Measurements from ENCODE around the gene RASGRP2. TPM values are rescaled to one million over a fixed set of nuclear protein-coding genes. Genes with fewer than 3 reads are reported as not detected.

The RASGRP2 gene
- total RNA-seq, 1 experiment from 2014 or later: 26.9 TPM

DNA sequence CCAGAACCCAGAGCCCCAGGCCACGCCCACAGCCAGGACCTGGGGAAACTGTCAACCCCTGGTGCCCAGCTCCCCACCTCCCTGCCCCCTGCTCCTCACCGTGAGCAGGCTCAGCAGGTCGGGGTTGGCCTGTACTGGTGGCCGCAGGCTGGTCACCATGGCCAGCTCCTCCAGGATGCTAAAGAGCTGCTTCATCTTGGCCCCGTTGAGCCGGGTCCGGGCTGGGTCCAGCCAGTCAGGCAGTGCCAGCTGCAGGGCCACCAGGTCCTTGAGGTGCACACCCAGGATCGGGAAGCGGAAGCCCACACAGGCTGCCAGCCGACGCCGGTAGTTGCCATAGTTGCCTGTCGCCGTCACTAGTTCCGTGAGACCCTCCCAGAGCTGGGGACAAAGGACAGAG is 7.3 kb downstream of the RASGRP2 start:
- Histone ChIP-seq H4K5ac (ENCODE audit: insufficient read length, low read depth, low read length) (no peak overlapping the region), H3K4me2 (ENCODE audit: insufficient read depth, insufficient read length, low read length) (no peak overlapping the region), H2BK20ac (ENCODE audit: low read depth, low read length, poor library complexity, severe bottlenecking) (no peak overlapping the region), H2BK12ac (ENCODE audit: insufficient read length, low read depth, low read length) (no peak overlapping the region), H3K27me3 (ENCODE audit: insufficient read depth, low read length) (no peaks in the 10 kb centered on the region), H3K79me1 (ENCODE audit: insufficient read depth, low read depth, low read length, poor library complexity, severe bottlenecking) (no peaks in the 10 kb centered on the region), H3K56ac (ENCODE audit: insufficient read length, low read depth, low read length) (no peak overlapping the region), H4K20me1 (ENCODE audit: control insufficient read depth, insufficient read depth, insufficient read length) (no peaks in the 10 kb centered on the region), H2BK15ac (ENCODE audit: low read depth, low read length) (no peak overlapping the region), H3K27ac (ENCODE audit: insufficient read length, low read depth, low read length) (no peak overlapping the region), H2AFZ (ENCODE audit: low read length) (no peak overlapping the region), H3K79me2 (ENCODE audit: insufficient read depth, low read length) (no peaks in the 10 kb centered on the region), H2BK120ac (ENCODE audit: low read depth, low read length, poor library complexity, severe bottlenecking) (no peak overlapping the region), H4K91ac (ENCODE audit: insufficient read length, low read depth, low read length) (no peak overlapping the region), H2BK5ac (ENCODE audit: insufficient read length, low read length) (no peak overlapping the region), H2AK5ac (ENCODE audit: insufficient read length, low read length) (no peak overlapping the region), H3K18ac (ENCODE audit: insufficient read length, low read depth, low read length) (no peak overlapping the region), H3K9me3 (ENCODE audit: control insufficient read depth, low read depth, low read length) (no peaks in the 10 kb centered on the region), H3K14ac (ENCODE audit: insufficient read depth, low read length) (no peak overlapping the region), H3K23ac (ENCODE audit: insufficient read length, low read depth, low read length) (no peak overlapping the region), H3T11ph (ENCODE audit: low read length) (no peak overlapping the region), H3K4me1 (ENCODE audit: insufficient read depth, low read length) (peaks cover 3% of the 10 kb centered on the region; the same call in 1 of the 2 replicates), H3K4ac (ENCODE audit: low read depth, low read length) (no peak overlapping the region), H3K9ac (ENCODE audit: extremely low read depth, insufficient read length, low read length) (no peak overlapping the region), H3K23me2 (ENCODE audit: insufficient read length, low read depth, low read length, poor library complexity, severe bottlenecking) (peaks cover 6% of the 10 kb centered on the region), H4K8ac (replicated peaks; ENCODE audit: insufficient read length, low read depth, low read length) (no peak overlapping the region)
- Mint-ChIP-seq H3K27me3 (ENCODE audit: low read depth) (peaks cover 31% of the 10 kb centered on the region), H3K4me1 (peaks cover 32 to 38% of the 10 kb centered on the region in 2 experiments), H3K36me3 (ENCODE audit: insufficient read depth in 1 of 3, low read depth in 3 of 3) (peaks cover 3 to 19% (median 5%) of the 10 kb centered on the region in 3 experiments; a peak in 5 of 7 replicates), H3K4me3 (no peak overlapping the region), H3K9me3 (no peaks in the 10 kb centered on the region), H3K27ac (no peak overlapping the region)
- no peak for DNase-seq
- no CpG with 5 or more reads among the region's 15 CpGs for WGBS (ENCODE audit: extremely low coverage, insufficient read length, low lambda C conversion rate)
- TF ChIP-seq, protein P1, sequence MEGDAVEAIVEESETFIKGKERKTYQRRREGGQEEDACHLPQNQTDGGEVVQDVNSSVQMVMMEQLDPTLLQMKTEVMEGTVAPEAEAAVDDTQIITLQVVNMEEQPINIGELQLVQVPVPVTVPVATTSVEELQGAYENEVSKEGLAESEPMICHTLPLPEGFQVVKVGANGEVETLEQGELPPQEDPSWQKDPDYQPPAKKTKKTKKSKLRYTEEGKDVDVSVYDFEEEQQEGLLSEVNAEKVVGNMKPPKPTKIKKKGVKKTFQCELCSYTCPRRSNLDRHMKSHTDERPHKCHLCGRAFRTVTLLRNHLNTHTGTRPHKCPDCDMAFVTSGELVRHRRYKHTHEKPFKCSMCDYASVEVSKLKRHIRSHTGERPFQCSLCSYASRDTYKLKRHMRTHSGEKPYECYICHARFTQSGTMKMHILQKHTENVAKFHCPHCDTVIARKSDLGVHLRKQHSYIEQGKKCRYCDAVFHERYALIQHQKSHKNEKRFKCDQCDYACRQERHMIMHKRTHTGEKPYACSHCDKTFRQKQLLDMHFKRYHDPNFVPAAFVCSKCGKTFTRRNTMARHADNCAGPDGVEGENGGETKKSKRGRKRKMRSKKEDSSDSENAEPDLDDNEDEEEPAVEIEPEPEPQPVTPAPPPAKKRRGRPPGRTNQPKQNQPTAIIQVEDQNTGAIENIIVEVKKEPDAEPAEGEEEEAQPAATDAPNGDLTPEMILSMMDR (conservative IDR thresholded peaks at IDR 0.05): no peak
